Right ventricle myocardium inferior (tissue), 1 donor: Measurements from ENCODE around the gene STX11. TPM values are rescaled to one million over a fixed set of nuclear protein-coding genes. Genes with fewer than 3 reads are reported as not detected.

Experiments
- ATAC-seq: fragments of 200-7000 bp; cut with Tn5 transposase; one replicate; pipeline ENCODE4 v1.9.1; 2020; ENCODE audit warnings: mild to moderate bottlenecking, moderate library complexity
- DNase-seq: peaks from one replicate; pipeline ENCODE4 v3.0.0; 2021; ENCODE audit errors: missing footprints
- intact Hi-C: fragments of 100-400 bp; cut with DNase I; formaldehyde crosslinking; loops from one replicate; pipeline ENCODE4 v1.11.0; 2022
- total RNA-seq: library from RNA; stranded (reverse); fragmentation: NEBNext Ultra II Directional; extraction: Animal tissue kit (Norgen Biotek cat#: 25700); gene quantifications from one replicate; pipeline ENCODE4 v1.2.1, GENCODE V29; 2021
- donor health status: DM: no; HTN: yes; CAD: no; lungs with severe emphysema.

The STX11 gene
- total RNA-seq, 1 donor from 2014 or later = 11.1 TPM

- DNase-seq (no peak), ATAC-seq (no peak)
- intact Hi-C loops = no loop called here
These were observed 11.8 kb upstream of the STX11 start for GRCh38 chr6:144138542-144138941.

DNA sequence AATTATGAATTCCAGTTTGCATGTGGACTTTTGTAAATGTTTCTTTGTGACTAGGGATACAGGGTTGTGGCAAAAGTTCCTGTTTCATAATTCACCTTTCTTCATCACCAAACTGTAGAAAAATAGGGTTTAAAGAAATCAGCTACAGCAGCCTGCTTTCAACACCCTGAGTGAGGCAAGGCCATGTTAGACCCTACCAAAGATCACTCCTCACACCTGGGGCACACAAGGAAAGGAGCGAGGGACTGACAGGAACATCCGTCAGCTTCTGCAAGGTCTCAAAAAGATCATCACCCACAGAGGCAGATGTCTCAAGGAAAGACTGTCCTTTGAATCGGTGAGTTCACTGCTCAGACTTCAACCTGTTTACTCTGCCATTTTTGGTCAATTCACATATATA, 10.5 kb upstream of the STX11 start:
- intact Hi-C loops = no loop called here
- no peak for ATAC-seq
- DNase-seq = no peak

DNA sequence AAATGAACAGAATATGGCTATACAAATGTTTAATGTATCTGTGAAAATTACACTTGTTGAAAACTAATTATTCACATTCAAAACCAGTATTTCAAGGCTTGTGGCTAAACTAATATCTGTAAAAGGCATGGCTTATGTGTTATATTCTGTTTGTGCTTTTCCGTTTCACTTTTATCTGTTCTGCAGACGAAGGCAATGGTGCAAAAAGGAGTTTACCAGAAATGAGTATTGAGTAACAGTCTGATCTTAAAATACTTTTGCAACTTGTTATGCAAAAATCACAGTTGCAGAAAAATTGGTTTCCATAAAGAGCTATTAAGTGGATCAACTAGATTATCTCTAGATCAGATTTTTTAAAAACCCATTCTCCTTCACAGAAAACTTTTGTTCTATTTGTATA, 9.4 kb upstream of the STX11 start:
- DNase-seq (no peak), ATAC-seq (no peak)
- intact Hi-C loops = no loop called here

DNA sequence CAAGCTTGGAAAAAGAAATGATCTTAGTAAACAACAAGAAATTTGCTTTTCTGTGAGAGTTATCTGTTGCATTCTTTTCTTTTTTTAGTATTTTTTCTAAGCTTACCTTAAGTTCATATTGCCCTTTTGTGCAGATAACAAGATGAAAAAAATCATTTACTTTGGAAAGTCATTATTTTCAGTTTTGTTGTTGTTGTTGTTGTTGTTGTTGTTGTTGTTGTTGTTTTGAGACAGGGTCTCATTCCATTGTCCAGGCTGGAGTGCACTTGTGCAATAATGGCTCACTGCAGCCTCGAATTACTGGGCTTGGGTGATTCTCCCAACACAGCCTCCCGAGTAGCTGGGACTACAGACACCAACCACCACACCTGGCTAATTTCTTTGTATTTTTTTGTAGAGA, 8.8 kb upstream of the STX11 start:
- intact Hi-C loops = no loop called here
- no peak for ATAC-seq
- no peak for DNase-seq

DNA sequence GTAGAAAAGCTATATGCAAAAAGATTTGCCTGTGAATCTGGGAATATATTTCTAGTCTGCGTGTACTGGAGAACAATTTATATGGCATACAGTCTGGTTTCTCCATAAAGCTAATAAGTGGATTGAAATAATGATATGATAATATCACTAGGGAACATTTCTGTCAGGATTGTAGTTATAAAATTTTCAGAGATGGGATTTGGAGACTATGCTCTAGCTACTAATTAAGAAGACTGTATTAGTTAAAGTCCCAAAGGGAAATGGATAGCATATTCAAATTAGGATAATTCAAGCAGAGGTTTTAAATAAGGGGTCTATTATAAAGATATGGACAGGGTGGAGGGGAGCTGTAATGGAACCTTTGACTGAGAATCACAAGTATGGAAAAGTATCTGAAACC, 7.2 kb upstream of the STX11 start:
- intact Hi-C loops = no loop called here
- DNase-seq (no peak), ATAC-seq (no peak)

DNA sequence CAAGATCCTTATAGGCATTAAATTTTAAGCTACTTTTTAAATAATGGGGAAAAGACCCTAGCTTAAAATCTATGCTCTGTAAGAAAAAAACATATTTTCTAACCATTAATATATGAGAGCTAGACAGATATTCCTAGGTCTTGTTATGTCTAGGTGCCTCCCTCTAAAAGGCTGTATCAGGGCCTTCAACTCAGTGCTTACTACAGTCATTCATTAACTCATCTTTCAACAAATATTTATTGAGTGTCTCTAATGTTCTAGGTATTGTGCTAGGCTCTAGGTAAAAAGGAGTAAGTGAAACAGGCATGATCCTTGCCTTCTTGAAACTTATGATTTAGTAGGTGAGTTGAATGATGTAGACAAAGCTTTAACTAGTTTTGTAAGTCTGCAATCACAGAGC, 6.4 kb upstream of the STX11 start:
- ATAC-seq (no peak), DNase-seq (no peak)
- intact Hi-C loops = no loop called here

DNA sequence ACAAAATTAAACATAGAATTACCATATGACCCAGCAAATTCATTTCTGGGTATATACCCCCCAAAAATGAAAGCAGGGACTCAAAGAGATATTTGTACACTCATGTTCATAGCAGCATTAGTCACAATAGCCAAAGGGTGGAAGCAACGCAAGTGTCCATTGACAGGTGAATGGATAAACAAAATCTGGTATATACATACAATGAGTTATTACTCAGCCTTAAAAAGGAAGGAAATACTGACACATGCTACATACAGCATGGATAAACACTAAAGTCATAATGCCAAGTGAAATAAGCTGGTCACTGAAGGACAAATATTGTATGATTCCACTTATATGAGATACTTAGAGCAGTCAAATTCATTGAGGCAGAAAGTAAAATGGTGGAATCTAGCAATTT, 5.3 kb upstream of the STX11 start:
- DNase-seq = no peak
- intact Hi-C loops = no loop called here
- no peak for ATAC-seq

GRCh38 chr6:144145541-144145940, 4.8 kb upstream of the STX11 start:
- ATAC-seq = no peak
- intact Hi-C loops = no loop called here
- no peak for DNase-seq

- no peak for ATAC-seq
- no peak for DNase-seq
- intact Hi-C loops = no loop called here
These were observed 1.4 kb upstream of the STX11 start for GRCh38 chr6:144148886-144149285.

- ATAC-seq = no peak
- peak; percentile 70 for DNase-seq
- intact Hi-C loops = no loop called here
These were observed 791 bp upstream of the STX11 start for GRCh38 chr6:144149558-144149893.

- intact Hi-C loops = loop anchor here (1.0 to 5.0 kb wide), 3 partner anchors 44 to 134 kb away; partner anchors contain the start of gene UTRN
- DNase-seq (peak; percentile 68), ATAC-seq (peak; percentile 40)
These were observed 667 bp downstream of the STX11 start for GRCh38 chr6:144150710-144151657.

DNA sequence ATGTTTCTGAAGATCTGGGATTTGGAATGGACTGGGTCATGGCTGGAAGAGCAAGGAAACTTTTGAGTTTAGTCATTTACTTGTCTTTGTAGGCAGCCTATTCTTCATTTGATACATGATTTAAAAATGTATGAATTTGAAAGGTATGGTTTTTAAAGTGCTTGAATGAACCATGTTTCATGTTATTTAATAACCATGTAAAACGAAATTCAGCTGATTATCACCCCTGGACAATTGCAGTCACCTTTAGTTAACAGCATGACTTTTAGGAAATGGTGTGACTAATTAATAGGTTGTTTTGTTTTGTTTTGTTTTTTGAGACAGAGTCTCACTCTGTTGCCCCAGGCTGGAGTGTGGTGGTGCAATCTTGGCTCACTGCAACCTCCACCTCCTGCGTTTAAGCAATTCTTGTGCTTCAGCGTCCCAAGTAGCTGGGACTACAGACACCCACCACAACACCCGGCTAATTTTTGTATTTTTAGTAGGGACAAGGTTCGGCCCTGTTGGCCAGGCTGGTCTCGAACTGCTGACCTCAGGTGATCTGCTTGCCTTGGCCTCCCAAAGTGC, 2.1 kb downstream of the STX11 start:
- ATAC-seq (no peak), DNase-seq (no peak)
- intact Hi-C loops = loop anchor here (5.0 kb wide), 1 partner anchor 45 kb away; no protein-coding TSS in a partner anchor

DNA sequence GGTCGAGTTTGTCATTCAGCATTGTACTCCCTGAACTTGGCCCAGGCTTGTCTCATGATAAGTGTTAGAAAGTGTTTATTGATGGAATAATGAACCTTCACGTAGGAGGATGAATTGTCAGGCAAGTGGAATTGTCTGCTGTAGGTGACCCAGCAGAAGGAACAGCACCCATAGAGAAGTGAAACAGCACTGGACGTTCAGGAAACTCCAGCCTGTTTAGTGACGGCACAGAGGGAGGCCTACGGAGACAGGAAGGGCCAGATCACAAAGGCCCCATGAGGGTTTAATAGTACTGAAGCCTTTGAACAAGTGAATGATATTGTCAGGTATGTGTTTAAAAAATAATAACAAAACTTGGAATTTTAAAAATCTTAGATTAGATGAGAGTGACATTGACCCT, 2.9 kb downstream of the STX11 start:
- ATAC-seq (no peak), DNase-seq (no peak)
- intact Hi-C loops = loop anchor here (5.0 kb wide), 1 partner anchor 46 kb away; no protein-coding TSS in a partner anchor

DNA sequence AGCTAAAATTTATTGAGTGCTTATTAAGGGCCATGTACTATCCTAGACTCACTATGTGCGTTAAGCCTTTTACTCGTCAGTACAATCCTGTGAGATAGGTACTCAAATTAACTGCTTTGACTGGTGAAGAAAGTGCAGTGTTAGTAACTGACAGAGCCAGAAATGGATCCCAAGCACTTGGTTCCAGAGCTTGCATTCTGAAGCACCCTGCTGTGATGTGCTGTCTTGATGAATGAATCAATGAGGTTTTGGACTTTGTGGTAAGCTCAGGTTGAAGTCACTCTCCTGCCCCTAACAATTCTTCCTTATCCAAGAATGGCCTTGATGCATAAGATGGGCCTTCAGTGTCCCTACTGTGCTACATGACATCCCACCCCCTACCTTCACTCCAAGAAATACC, 3.7 kb downstream of the STX11 start:
- DNase-seq = no peak
- intact Hi-C loops = loop anchor here (5.0 kb wide), 1 partner anchor 47 kb away; no protein-coding TSS in a partner anchor
- no peak for ATAC-seq

- no peak for DNase-seq
- intact Hi-C loops = loop anchor here (5.0 kb wide), 1 partner anchor 322 kb away; no protein-coding TSS in a partner anchor
- ATAC-seq = no peak
These were observed 5.2 kb downstream of the STX11 start for GRCh38 chr6:144155529-144155928.

GRCh38 chr6:144156338-144156737, 6.0 kb downstream of the STX11 start:
- intact Hi-C loops = loop anchor here (5.0 kb wide), 1 partner anchor 321 kb away; no protein-coding TSS in a partner anchor

GRCh38 chr6:144156991-144157390, 6.7 kb downstream of the STX11 start:
- ATAC-seq (no peak), DNase-seq (no peak)
- intact Hi-C loops = loop anchor here (5.0 kb wide), 1 partner anchor 320 kb away; no protein-coding TSS in a partner anchor

More at GRCh38 chr6:144156338-144156737, 6.0 kb downstream of the STX11 start:
- DNase-seq = no peak
- no peak for ATAC-seq

DNA sequence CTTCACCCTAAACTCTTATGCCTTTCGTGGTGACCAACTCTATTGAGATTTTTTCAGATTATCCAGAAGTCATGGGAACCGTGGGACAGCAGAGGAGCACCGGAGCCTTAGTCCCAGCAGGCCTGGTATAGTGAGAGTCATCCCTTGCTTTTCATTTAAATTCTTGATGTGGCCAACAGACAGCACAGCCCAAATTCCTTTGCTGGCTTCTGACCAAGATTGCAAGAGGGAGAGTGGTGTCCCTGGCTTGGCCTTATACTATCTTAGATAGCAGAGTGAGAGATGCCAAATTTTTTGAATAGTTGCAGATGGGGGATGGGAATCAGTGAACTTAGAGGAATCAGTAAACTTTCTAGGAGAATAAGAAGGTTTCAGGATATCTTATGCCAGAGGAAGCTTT, 7.8 kb downstream of the STX11 start:
- intact Hi-C loops = loop anchor here (5.0 kb wide), 1 partner anchor 319 kb away; no protein-coding TSS in a partner anchor
- DNase-seq = peak; percentile 69
- peak; percentile 86 for ATAC-seq

DNA sequence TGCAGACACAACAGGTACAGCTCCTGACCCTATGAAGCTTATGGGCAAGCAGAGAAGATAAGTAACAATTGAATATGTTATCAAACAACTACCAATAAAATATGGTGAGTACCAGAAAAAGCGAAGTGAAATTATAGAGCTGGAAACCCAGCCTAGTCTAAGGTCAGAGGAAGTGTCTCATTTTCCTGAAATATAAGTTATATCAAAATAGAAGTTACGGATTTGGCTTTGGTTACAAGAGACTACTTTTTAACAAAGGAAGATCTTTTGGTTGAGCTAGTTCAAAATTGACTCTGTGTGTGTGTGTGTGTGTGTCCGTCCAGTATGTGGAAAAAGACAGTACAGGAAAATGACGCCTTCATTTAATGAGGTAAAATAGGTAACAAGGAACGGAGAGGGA, 8.9 kb downstream of the STX11 start:
- DNase-seq (no peak), ATAC-seq (no peak)
- intact Hi-C loops = loop anchor here (5.0 kb wide), 1 partner anchor 318 kb away; no protein-coding TSS in a partner anchor

DNA sequence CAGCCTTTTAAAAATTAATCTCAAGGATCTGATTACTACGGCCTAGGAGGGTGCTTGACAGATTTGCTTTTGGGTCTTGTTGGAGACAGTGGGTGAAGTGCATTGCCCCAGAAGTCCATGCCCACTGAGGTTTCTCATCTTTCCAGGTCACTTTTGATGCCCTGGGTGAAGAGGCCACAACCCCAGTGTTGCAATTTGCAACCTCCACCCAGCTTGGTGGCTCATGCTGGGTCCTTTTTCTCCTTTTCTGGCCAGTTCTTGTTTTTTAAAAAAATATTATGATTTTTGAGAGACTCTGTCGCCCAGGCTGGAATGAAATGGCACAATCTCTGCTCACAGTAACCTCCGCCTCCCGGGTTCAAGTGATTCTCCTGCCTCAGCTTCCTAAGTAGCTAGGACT, 9.4 kb downstream of the STX11 start:
- ATAC-seq (no peak), DNase-seq (no peak)
- intact Hi-C loops = loop anchor here (5.0 kb wide), 1 partner anchor 318 kb away; no protein-coding TSS in a partner anchor
